Activated naive CD4-positive, alpha-beta T cell treated with anti-CD3 and anti-CD28 coated beads, Interleukin-2, amount 50 U/mL, for 72 hours (primary cell): ENCODE data around the gene MED25. TPM values are rescaled to one million over a fixed set of nuclear protein-coding genes. Genes with fewer than 3 reads are reported as not detected.
"Not testable (repeated sequence)": the region's sequence is repeated elsewhere in the genome, so short reads cannot be mapped to it uniquely, and the experiment has no call there.

Source experiments
- ATAC-seq, 2 donors: fragments of 150-1000 bp; cut with Tn5 transposase; 2 replicates each; pipeline ENCODE4 v1.10.0; 2021; ENCODE audit warnings: mild to moderate bottlenecking in 2 of 2, moderate library complexity in 2 of 2
- DNase-seq, 2 donors: peaks; one replicate each; pipeline ENCODE4 v3.0.0; 2021 to 2022; ENCODE audit warnings: low spot score in 2 of 2
- H3K27ac Mint-ChIP-seq, 2 donors: one replicate each; pipeline ENCODE4 v1.8.0; 2022; ENCODE audit warnings: mild to moderate bottlenecking in 2 of 2, mixed read lengths in 2 of 2
- H3K36me3 Mint-ChIP-seq, 2 donors: one replicate each; pipeline ENCODE4 v1.8.0; 2022; ENCODE audit warnings: mixed read lengths in 2 of 2
- H3K9me3 Mint-ChIP-seq, 2 donors: one replicate each; pipeline ENCODE4 v1.8.0; 2022; ENCODE audit warnings: mixed read lengths in 2 of 2
- total RNA-seq, 2 donors: library from RNA; stranded (reverse); gene quantifications; one replicate each; pipeline ENCODE4 v1.2.3, GENCODE V29; 2022

Gene MED25
- total RNA-seq, 2 donors from 2014 or later, result 58.4 to 68.2 TPM

DNA sequence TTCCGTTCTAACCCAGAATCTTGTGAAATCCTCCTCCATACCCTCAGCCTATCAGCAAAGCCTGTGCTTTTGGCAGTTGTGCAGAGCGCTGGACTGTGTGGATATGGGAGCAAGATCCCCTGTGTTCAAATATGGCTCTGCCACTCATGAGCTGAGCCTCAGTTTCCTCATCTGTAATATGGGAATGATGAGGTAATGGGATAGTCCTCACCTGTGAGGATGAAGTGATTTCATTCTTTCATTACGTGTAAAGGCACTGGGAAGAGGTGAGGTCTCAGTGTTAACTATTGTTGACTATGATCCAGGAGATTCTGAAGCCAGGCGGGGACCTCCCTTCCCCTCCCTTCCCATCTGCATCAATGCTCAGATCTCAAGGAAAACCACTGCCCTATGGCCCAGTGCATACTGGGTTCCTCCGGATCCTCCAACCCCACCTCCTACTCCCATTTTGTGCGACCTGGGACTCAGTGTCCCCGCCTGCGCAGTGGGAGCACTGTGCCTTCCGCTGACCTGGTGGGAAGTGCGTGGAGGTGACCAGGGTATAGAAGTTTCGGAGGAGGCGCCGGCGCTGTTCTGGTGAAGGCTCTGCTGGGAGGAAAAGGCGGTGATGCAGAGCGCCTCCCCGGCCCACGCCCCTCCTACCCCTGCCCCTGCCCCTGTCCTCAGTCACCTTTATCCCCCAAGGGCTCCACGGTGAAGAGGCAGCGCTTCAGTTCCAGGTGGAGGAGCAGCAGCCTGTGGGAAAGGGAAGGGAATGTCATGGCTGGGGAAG, 10.0 kb upstream of the MED25 start:
- Mint-ChIP-seq H3K36me3 (peaks cover 0 to 6% of the 10 kb centered on the region in 2 donors), H3K9me3 (no peaks in the 10 kb centered on the region), H3K27ac (peak overlapping the region in 1 of 2 donors; percentile 43)
- no peak for DNase-seq
- ATAC-seq, result no peak

DNA sequence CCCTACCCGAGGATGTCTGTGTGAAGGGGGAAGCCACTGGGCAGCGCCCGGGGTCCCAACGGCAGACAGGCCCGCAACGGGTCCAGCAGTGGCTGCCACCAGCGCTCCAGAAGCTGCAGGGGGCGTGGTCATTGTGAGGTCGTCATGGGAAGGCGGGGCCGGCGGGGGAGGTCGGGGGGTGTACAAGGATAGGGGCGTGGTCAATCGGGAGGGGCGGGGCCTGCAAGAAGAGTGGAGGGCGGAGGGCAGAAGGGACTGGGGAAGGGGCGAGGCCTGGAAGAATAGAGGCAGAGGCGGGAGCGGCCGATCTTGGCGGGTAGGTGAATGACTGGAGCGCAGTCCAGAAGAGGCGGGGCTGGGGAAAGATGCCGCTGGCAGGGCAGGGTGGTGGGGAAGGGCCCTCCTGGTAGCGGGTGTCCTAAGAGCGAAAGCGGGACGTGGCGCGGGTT, 9.4 kb upstream of the MED25 start:
- DNase-seq, result peak; percentile 75 to 86
- no peaks in the 10 kb centered on the region for H3K9me3 Mint-ChIP-seq
- peaks cover 0 to 8% of the 10 kb centered on the region in 2 donors for H3K36me3 Mint-ChIP-seq
- ATAC-seq, result peak; percentile 44 to 53
- peak overlapping the region; percentile 43 to 78 for H3K27ac Mint-ChIP-seq

DNA sequence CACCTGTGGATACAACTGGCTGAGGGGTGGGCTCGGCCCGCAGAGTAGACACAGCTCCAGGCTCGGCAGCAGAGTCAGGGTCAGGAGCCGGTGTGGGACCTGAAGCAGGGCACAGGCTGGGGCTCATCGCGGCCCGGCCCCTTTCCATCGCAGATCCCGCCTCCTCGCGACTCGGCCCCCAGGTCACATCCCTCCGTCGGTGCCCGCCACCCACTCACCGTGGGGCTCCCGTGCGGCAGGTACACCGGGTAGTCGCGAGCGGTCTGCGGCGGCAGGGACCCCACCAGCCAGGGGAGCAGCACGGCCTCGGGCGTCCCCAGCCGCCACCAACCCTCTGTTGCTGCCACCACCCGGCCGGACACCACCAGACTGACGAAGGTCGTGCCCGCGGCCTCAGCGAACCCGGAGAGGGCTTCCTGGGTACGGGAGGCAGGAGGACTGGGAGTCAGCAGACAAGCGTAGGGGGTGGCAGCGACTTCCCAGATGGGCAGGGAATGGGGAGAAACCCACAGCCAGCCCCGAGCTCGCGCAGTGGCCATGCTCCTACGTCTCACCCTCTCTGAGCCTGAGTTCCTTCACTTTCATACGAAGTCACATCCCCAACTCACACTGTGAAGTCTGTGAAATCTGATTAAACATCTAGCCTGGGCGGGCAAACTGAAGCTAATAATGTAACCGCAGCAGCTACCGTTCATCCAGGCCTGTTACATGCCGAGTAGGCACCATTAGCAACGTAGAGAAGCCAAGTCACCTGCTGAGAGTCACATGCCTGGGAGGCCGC, 8.7 kb upstream of the MED25 start:
- DNase-seq (peak; percentile 49 to 67), ATAC-seq (peak; percentile 30)
- no peaks in the 10 kb centered on the region for H3K9me3 Mint-ChIP-seq
- H3K27ac Mint-ChIP-seq, result peak overlapping the region; percentile 43 to 78
- H3K36me3 Mint-ChIP-seq, result peaks cover 0 to 8% of the 10 kb centered on the region in 2 donors

DNA sequence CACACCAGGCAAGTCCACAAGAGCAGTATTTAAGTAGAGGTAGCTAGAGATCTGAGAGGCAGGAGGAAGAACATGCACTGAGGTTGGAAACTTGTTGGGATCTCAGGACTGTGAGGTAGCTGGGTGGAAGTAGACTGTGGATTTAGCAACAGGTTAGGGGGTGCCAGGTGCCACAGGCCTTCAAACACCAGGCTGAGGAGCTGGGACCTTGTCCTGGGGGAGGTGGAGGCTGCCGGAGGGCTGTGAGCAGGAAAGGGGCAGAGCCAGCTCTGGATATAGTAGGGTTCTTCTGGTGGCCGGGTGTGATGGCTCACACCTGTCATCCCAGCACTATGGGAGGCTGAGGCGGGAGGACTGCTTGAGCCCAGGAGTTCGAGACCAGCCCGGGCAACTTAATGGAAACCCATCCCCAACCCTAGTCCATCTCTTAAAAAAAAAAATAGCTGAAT, 8.1 kb upstream of the MED25 start:
- H3K9me3 Mint-ChIP-seq, result no peaks in the 10 kb centered on the region
- no peak for ATAC-seq
- no peak for DNase-seq
- peak overlapping the region in 1 of 2 donors; percentile 43 for H3K27ac Mint-ChIP-seq
- peaks cover 0 to 8% of the 10 kb centered on the region in 2 donors for H3K36me3 Mint-ChIP-seq

DNA sequence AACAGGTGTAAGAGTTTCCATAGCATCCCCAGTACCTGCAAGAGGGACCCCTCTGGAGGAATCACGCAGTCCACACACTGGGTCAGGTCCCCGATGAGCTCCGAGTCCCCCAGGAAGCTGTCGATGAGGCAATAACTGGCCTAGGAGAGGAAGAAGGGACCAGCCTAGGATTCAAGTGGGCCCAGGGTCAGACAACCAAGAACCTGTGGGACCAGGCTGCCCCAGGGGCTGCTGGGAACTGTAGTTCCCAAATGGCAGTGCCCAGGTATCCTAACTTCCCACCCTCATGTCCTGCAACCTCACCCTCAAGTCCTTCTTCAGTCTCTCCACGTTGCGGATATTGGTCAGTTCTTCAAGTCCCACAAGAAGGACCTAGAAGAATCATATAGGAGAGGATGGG, 6.8 kb upstream of the MED25 start:
- H3K27ac Mint-ChIP-seq, result peak overlapping the region in 1 of 2 donors; percentile 96
- ATAC-seq, result no peak
- peaks cover 0 to 8% of the 10 kb centered on the region in 2 donors for H3K36me3 Mint-ChIP-seq
- no peak for DNase-seq
- no peaks in the 10 kb centered on the region for H3K9me3 Mint-ChIP-seq

DNA sequence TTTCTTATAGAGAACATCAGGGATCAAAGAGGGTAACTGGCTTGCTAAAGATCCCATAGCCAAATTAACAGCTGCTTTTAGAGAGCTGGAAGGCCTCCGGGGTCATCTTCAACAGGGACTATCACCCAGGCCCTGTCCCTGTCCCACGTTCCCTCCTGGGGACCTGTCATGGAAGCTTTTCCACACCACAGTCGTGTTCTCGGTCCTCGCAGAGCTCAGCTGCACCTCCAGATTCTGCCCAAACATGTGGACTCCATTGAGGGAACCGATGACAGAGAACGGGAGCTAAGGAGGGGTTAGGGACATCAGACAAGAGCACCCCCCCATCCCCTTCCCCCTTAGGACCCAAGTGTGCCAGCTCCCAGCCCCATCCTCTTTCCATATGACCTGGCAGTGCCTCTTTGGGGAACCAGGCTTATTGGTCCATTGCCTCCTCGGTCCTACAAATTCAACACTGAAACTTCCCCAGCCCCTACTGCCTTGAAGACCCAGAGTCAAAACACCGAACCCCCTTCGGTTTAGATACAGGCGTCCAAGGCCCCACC, 5.6 kb upstream of the MED25 start:
- H3K9me3 Mint-ChIP-seq, result no peaks in the 10 kb centered on the region
- ATAC-seq (no peak), DNase-seq (no peak)
- peak overlapping the region; percentile 96 to 97 for H3K27ac Mint-ChIP-seq
- peaks cover 0 to 8% of the 10 kb centered on the region in 2 donors for H3K36me3 Mint-ChIP-seq

DNA sequence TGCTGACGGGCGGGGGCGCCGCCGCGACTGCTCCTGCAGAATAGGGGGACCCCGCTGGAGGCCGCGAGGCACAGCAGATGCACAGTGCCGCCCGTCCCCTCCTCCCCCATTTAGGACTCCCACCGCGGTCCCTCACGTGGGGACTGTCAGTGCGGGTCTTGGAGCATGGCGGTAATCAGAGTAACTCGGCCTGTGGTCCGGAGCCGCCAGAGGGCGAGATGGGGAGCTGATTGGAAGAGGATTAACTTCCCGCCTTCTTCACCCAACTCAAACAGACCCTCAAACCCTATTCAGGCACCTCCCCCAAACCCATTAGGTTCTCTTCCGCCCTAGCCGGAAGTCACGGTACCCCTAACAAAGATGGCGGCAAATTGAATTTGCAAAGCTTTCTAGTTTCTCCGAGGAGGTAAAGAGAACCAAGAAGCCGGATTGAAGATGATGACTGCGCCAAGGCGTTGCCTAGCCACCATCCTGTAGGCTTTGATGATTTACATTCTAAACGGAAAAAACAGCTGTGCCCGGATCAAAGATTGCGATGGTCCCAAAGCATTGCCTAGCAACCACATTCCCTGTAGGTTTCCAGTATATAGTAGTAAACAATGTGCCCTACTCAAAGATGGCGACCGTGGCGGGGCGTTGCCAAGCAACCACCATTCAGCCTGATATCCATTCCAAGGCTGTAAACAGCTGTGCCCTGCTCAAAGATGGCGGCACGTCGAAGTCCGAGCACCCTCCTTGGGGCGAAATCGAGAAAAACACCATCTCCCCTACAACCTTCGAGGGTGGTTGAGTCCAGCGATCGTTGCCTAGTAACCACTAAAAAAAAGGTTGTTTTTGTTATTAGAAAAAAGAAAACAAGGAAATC, 4.9 kb upstream of the MED25 start, which contains the start of gene FUZ:
TSS of gene FUZ (minus strand) at position 296 of the 865 bp plus-strand sequence. CDS start at position 110, 186 bp downstream.
- Mint-ChIP-seq H3K27ac (peak within 1 kb of the TSS; percentile 96 to 97), H3K9me3 (no peaks in the 10 kb centered on the region), H3K36me3 (peaks cover 1 to 8% of the 10 kb centered on the region in 2 donors)
- ATAC-seq, result peak; percentile 74 to 77
- DNase-seq, result peak; percentile 86 to 91

DNA sequence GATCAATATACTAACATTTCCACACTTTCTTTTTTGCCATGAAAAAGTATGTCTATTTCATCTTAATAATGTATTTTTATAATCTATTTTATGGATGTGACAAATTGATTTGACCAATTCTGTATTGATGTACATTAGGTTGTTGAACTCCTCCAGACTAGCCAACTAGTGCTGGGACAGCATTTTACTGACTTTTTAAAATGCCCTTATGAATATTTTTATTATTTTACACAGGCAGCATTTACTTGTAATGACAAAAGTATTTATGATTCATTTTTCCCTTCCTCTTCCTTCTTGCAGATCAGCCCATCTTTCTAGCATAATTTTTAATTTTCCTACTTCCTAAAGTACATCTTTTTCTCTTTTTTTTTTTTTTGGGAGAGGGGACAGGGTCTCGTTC, 4.1 kb upstream of the MED25 start:
- Mint-ChIP-seq H3K27ac (peak overlapping the region; percentile 96 to 97), H3K36me3 (peaks cover 8 to 9% of the 10 kb centered on the region in 2 donors)
- no peak for DNase-seq

DNA sequence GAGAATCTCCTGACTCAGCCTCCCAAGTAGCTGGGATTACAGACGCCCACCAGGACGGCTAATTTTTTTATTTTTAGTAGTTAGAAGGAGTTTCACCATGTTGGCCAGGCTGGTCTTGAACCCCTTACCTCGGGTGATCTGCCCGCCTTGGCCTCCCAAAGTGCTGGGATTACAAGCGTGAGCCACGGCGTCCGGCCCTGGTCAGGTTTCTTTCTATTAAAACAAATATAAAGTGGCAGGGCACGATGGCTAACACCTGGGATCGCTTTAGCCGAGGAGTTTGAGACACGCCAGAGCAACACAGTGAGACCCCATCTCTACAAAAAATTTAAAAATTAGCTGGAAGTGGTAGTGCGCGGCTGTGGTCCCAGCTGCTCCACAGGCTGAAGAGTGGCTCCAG, 1.5 kb upstream of the MED25 start:
- DNase-seq (no peak), ATAC-seq (no peak)
- Mint-ChIP-seq H3K27ac (peak overlapping the region in 1 of 2 donors; percentile 99), H3K9me3 (no peaks in the 10 kb centered on the region), H3K36me3 (peaks cover 8 to 17% of the 10 kb centered on the region in 2 donors)

More for the DNA sequence above, 4.1 kb upstream of the MED25 start:
- no peak for ATAC-seq
- no peaks in the 10 kb centered on the region for H3K9me3 Mint-ChIP-seq

DNA sequence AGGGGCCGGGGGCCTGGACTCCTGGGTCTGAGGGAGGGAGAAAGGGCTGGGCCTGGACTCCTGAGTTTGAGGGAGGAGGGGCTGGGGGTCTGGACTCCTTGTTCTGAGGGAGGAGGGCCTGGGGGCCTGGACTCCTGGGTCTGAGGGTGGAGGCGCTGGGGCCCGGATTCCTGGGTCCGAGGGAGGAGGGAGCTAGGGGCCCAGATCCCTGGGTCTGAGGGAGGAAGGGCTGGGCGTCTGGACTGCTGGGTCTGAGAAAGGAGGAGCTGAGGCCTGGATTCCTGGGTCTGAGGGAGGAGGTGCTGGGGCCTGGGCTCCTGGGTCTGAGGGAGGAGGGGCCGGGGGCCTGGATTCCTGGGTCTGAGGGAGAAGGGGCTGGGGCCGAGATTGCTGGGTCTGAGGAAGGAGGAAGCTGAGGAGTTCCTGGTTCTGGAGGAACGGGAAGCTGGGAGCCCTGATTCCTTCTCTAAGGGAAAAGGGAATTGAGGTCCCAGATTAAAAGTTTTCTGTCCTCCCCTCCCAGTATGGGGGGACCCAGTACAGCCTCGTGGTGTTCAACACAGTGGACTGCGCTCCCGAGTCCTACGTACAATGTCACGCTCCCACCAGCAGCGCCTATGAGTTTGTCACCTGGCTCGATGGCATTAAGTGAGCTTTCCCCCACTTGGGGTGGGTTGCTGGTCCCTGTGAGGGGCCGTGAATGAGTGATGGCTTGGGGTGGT, 721 bp downstream of the MED25 start:
- no peak for DNase-seq
- ATAC-seq, result no peak
- peak overlapping the region; percentile 99 to 100 for H3K27ac Mint-ChIP-seq
- H3K9me3 Mint-ChIP-seq, result no peaks in the 10 kb centered on the region
- H3K36me3 Mint-ChIP-seq, result peaks cover 0 to 17% of the 10 kb centered on the region in 2 donors

DNA sequence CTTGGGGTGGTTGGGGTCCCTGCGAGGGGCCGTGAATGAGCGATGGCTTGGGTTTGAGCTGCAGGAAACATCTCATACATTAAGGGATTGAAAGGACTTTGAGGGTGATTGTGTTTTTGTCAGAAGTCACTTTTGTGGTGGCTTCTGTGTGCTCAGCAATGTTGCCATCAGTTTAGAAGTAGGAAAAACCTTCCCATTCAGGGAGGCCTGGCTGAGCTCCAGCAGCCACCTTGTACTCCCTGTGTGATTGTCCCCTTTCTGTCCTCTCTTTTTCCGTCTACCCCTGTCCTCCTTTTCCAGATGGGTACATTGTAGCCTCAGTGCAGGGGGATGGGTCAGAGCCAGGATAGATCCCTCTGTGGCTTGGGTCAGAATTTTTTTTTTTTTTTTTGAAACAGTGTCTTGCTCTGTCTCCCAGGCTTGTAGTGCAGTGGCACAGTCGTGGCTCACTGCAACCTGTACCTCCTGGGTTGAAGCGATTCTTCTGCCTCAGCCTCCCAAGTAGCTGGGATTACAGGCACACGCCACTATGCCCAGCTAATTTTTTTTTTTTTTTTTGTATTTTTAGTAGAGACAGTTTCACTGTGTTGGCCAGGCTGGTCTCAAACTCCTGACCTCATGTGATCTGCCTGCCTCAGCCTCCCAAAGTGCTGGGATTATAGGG, 1.5 kb downstream of the MED25 start:
- not testable (repeated sequence) for H3K9me3 Mint-ChIP-seq, DNase-seq, ATAC-seq
- Mint-ChIP-seq H3K36me3 (peaks cover 0 to 17% of the 10 kb centered on the region in 2 donors), H3K27ac (peak overlapping the region; percentile 99 to 100)

DNA sequence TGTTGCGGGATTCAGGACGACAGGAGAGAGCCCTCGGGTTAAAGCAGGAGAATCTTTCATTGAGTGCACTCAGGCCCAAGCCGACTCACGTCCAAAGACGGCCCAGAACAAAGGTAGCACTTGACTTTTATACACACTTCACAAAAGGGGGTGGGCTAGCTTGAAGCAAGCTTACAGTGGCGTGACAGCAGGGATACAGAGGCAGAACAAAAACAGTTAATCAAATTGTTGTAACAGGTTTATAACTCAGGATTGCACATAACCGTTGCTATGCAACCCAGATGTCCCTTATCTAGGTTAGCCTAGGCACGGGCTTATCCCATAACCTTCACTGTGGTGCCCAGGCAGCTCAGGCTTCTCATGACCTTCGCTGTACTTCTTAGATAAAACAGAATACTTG, 2.0 kb downstream of the MED25 start:
- ATAC-seq, result no peak
- DNase-seq, result no peak
- Mint-ChIP-seq H3K9me3 (no peaks in the 10 kb centered on the region), H3K36me3 (peaks cover 0 to 17% of the 10 kb centered on the region in 2 donors), H3K27ac (no peak overlapping the region)

DNA sequence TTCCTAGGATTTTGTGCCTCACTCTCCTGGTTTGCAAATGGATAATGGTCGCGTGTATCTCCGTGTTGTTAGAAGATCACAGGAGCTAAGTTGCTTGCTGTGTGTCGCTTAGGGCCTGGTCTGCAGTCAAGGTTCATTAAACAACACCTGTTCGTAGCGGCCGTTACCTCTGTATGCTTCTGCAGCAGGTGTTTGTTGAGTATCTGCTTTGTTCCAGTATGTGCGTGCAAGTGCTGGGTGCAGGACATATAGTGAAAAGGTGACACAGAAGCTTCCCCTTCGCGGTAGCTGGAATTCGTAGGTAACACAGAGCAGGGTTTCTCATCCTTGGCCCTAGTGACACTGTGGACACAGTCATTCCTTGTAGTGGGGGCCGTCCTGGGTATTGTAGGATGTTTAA, 5.4 kb downstream of the MED25 start:
- H3K9me3 Mint-ChIP-seq, result no peaks in the 10 kb centered on the region
- ATAC-seq (no peak), DNase-seq (no peak)
- no peak overlapping the region for H3K27ac Mint-ChIP-seq
- H3K36me3 Mint-ChIP-seq, result peaks cover 0 to 13% of the 10 kb centered on the region in 2 donors

DNA sequence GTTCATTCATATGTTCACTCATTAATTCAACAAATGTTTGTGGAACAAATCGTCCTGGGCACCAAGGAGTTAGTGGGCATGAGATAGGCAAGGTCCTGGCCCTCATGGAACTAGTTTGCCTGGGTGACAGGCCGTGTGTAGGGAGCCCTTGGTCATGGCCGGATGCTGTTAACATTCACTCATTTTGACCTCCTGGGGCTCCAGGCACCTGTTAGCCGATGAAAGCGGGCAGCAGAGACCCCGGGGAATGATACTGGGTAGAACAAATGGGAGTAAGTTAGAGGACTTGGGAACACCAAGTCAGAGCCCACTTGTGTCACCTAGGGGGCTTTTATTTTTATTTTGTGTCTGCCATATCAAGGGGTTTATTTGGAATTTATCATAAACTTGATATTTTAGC, 6.6 kb downstream of the MED25 start:
- no peak overlapping the region for H3K27ac Mint-ChIP-seq
- H3K36me3 Mint-ChIP-seq, result peaks cover 0 to 4% of the 10 kb centered on the region in 2 donors
- no peaks in the 10 kb centered on the region for H3K9me3 Mint-ChIP-seq
- ATAC-seq (no peak), DNase-seq (no peak)

DNA sequence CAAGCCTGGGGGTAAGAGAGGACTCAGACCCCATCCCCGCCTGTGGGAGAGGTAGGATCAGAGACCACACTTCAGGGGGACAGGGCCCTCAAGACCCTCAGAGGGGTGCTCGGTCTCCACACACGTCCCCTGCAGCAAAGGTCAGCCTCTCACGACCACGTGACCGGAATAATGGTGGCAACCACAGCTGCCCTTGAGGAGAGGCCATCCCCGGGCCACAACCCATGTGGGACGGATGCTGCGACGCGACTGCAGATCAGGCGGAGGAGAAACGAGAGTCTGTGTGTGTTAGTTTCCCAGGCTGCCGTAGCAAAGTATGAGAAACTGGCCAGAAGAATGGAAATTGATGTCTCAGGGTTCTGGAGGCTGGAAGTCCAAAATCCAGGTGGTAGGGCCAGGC, 8.9 kb downstream of the MED25 start:
- Mint-ChIP-seq H3K27ac (no peak overlapping the region), H3K36me3 (no peaks in the 10 kb centered on the region), H3K9me3 (no peaks in the 10 kb centered on the region)
- no peak for DNase-seq
- no peak for ATAC-seq
